NCI-H82 (cell line): Measurements from ENCODE around the gene KCNK5.
A peak's percentile ranks its signal among the peaks of the same experiment; 100 is the strongest.

ENCODE experiments used
- DNase-seq: peaks from one replicate; lab custom pipeline; 2025; lab: John Stamatoyannopoulos, UW

KCNK5 gene, protein sequence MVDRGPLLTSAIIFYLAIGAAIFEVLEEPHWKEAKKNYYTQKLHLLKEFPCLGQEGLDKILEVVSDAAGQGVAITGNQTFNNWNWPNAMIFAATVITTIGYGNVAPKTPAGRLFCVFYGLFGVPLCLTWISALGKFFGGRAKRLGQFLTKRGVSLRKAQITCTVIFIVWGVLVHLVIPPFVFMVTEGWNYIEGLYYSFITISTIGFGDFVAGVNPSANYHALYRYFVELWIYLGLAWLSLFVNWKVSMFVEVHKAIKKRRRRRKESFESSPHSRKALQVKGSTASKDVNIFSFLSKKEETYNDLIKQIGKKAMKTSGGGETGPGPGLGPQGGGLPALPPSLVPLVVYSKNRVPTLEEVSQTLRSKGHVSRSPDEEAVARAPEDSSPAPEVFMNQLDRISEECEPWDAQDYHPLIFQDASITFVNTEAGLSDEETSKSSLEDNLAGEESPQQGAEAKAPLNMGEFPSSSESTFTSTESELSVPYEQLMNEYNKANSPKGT

DNA sequence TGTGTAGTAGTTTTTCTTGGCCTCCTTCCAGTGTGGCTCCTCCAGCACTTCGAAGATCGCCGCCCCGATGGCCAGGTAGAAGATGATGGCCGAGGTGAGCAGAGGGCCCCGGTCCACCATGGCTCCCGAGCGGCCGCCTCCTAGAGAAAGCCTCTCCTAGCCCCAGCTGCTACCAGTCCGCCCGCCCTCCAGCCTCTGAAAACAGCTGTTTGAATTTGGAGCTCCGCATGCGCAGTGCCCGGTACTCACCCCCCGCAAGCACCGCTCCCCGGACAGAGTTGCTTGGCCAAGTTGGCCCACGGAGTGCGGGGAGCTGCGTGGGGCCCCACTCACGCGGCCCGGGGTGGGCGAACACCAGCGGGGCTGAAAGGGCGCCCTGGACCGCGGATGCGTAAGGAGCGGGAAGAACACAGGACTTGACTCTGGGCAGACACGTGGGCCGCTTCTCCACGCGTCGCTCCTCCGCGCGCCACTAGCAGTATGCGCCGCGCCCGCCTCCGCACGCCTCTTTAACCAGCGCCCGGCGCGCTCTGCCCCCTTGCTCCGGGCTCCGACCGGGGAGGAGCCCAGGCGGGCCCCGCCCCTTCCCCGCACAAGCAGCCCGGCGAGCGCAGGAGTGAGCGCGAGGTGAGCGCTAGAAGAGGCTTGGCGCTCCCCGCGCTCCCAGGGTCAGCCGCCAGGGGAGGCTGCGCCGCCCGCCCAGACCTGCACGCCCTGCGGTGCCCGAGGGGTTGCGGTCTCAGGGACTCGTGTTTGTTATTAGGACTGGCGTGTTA is at the start of gene KCNK5:
KCNK5 (minus strand) TSS at position 484 of the 776 bp plus-strand sequence; CDS start at position 120, 364 bp downstream.
- DNase-seq, result peak; percentile 94

DNA sequence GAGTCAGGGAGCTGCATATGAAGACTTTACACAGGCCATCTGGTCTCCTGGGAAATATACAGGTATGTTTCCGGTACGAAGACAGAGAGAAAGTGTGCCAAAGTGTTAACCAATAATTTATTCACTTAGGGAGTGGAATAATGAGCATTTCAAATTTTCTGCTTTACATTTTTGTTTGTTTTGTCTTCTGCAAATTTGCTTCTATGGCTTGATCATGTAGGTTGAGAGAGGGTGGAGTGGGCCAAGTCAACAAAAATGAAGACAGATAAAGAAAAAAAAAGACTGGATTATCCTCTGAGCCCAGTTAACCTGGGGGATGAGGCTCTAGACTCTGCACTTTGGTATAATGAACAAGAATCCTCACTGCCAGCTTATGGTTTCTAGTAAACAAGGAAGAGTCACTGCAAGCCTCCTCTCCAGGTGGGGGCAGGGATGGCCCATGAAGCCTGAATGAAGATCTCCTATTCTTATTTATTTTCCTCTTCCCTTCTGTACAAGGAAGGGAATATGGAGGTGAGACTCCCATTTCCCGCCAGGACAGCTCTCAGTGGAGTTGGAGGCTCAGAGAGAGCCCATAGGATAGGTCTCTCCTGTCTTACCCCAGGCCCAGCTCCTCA is 47.2 kb upstream of the KCNK5 start:
- no peak for DNase-seq

- no peak for DNase-seq
These were observed 45.6 kb upstream of the KCNK5 start for GRCh38 chr6:39274903-39275302.

- DNase-seq, result no peak
These were observed 45.2 kb upstream of the KCNK5 start for GRCh38 chr6:39274471-39274870.

DNA sequence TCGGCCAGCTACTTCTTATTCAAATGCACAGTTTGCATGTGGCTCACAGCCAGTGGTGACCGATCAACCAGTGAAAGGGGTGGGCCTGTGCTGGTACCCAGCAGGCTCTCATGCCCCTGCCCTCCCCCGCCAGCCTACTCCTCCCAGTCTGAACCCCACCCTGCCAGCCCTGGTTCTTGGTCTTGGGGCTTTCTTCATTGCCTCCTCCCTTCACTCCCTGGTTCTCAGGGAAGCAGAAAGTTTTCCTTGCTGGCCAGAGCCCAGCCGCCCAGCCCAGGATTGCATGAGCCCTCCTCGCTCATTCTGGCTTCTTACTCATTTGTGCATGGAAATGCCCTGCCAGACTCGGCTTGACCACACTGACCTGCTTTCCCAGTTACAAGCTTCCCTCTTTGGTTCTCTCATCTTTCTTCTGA is 44.1 kb upstream of the KCNK5 start:
- no peak for DNase-seq

- DNase-seq, result no peak
These were observed 40.7 kb upstream of the KCNK5 start for GRCh38 chr6:39269961-39270360.

DNA sequence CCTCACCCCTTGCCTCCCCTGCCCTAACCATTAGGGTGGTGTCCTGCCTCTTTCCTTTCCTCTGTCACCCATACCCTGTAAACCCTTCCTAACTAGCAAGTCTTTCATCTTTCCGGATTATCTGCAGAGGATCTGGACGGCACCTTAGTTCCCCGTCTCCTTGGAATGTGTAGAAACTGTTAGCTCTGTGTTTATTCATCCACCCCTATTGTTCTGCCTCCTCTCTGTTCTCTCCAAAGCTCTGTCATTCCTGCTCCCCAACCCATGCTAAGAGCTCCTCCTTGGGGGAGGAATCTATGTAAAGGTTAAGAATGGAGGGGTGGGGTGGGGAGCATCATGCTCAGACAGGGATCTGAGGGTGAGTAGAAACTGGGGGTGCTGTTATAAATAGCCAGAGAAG is 39.4 kb upstream of the KCNK5 start:
- DNase-seq, result no peak

DNA sequence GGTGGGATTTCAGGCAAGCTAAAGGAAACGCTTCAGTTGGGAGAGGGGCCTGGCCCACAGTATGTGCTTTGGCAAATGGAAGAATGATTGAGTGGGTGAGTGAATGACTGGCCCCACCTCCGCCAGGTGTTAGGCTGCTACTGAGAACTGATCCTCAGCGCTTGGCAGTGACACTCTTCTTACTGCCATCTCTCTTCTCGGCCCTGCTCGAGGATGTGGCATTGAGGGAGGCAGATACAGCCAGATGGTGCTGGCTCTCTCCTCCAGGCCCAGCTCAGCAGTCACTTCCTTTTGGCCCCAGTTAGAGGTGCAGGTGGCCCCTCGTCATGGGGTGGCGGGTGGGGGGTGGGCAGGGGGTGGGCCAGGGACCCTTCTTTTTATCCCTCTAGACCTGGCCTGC is 38.9 kb upstream of the KCNK5 start:
- no peak for DNase-seq

DNA sequence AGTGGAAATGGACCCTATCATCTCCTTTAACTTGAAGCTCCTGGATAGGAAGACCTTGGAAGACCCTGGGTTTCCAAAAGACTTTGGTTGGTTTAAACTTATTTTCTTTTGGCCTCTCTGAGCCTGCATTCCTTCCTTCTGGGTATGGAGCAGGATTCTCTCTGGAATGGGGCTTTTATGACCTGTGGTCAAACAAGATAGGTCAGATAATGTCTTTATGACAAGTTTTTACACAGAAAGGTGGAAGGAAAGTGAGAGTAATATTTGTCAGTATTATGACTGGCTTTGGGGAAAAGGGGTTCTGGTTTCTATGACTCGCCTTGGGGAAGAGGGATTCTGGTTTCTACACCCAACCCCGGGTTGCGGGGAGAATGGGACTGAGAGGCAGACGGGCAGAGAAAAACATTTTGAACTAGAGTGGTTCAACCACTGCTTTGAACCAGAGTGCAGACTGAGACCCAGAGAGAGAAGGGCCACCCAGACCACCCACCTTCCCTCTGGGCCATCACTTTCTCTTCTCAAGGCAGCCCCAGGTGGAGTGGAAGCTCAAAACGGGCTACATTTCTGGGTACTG is 37.6 kb upstream of the KCNK5 start:
- DNase-seq, result no peak

DNA sequence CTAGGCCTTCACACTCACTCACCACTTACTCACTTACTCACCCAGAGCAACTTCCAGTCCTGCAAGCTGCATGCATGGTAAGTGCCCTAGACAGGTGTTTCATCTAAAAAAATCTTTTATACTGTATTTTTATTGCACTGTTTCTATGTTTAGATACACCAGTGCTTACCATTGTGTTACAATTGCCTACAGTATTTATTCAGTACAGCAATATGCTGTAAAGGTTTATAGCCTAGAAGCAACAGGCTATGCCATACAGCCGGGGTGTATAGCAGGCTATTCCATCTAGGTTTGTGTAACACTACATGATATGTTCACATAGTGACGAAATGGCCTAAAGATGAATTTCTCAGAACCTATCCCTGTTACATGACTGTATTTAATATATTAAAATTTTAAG is 37.1 kb upstream of the KCNK5 start:
- DNase-seq, result no peak

GRCh38 chr6:39263303-39264037 is 34.2 kb upstream of the KCNK5 start:
- DNase-seq, result no peak

DNA sequence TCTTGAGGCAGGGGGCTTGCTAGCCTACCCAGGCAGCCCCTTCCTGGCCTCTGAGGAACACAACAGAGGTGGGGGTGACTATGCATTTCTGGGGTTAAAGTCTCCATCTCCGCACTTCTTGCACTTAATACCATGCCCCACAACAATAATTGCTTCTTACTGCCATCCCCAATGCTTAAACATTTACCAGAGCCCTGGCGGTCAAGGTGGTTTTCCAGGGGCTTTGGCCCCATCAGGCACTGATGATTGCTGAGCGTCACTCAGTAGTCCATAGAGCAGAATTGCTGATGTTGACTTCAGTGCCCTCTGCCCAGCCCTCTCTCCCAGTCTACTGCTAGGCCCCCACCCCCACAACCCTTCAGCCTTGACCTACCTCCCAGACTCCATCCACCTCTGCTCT is 32.5 kb upstream of the KCNK5 start:
- DNase-seq, result no peak

DNA sequence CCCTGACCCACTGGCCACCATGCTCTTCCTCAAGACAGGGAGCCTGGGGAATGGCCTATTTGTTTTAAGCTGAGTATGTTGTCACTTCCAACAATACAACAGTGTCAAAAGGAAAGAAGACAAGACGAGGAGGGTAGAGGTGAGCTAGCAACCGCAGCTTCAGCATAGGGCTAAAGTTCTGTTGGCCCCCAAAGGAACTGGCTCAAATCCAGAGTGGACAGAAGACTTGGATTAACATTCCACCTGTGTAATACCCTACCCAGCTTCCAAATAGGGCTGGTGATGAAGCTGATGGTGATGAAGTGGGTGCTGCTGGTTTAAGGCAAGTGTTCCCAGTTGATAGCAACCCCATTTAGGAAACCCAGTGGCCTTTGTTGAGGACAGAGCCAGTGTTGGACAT is 31.7 kb upstream of the KCNK5 start:
- DNase-seq, result no peak

- no peak for DNase-seq
These were observed 31.2 kb upstream of the KCNK5 start for GRCh38 chr6:39260456-39260855.

GRCh38 chr6:39256294-39256940 is 27.1 kb upstream of the KCNK5 start:
- DNase-seq, result no peak

GRCh38 chr6:39254999-39255535 is 25.8 kb upstream of the KCNK5 start:
- no peak for DNase-seq

- DNase-seq, result peak; percentile 70
These were observed 22.1 kb upstream of the KCNK5 start for GRCh38 chr6:39251406-39251805.

- no peak for DNase-seq
These were observed 21.2 kb upstream of the KCNK5 start for GRCh38 chr6:39250507-39250906.

GRCh38 chr6:39249278-39249677 is 20.0 kb upstream of the KCNK5 start:
- peak; percentile 47 for DNase-seq

DNA sequence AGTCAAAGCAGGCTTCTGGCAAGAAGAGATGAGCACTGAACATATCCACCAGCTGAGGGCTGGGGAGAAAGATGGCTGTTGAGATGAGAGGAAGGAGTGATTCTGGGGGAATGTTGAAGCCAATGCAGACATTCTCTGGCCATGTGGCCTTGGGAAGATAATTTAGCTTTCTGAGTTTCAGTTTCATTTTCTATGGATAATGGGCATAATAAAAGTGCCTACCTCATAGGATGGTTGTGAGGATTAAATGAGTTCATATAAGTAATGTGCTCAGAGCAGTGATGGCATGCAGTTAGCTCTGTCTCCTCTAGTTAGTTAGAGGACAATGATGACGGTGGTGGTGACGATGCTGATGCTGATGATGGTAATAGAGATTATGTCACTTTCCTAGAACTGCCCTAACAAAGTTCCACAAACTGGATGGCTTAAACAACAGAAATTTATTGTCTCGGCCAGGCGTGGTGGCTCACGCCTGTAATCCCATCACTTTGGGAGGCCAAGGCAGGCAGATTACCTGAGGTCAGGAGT is 18.5 kb upstream of the KCNK5 start:
- DNase-seq, result no peak

DNA sequence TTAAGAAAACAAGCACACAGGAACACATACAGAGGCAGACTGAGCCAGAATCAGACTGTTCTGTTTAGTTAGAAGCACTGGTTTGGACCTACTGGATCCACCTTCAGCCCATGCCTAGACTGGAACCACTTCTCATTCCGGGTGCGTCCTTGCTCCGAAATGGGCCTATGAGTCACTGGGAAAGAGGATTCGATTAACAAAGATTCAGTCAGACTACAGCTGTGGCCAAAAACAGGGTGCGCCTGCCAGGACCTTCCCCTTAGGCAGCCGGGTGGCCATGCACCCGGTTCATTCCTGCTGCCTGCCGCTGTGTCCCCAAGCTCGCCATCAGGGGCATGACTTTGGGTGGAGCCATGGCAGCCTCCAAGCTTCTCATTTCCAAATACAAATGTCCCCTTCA is 14.5 kb upstream of the KCNK5 start:
- no peak for DNase-seq
